Neural cell (in vitro differentiated cells): Measurements from ENCODE around the gene COL16A1. TPM values are rescaled to one million over a fixed set of nuclear protein-coding genes. Genes with fewer than 3 reads are reported as not detected.
A peak's percentile ranks its signal among the peaks of the same experiment; 100 is the strongest.

ENCODE experiments used
- H2AFZ ChIP-seq: fragments of 200-600, 300-800 bp; sonication (generic), shearing (Covaris generic); 2 replicates; pipeline ENCODE4 v1.6.0; 2014; ENCODE audit warnings: low read depth, mild to moderate bottlenecking, antibody characterized with exemption, low read length, moderate library complexity
- H3F3A ChIP-seq: fragments of 200-600 bp; shearing (Covaris generic); 2 replicates; pipeline ENCODE4 v1.6.1; 2016; ENCODE audit warnings: mild to moderate bottlenecking, moderate library complexity, mixed read lengths, antibody characterized with exemption, low read length; ENCODE audit not compliant: insufficient read depth, poor library complexity, severe bottlenecking
- H3K27ac ChIP-seq: fragments of 200-600, 300-800 bp; sonication (generic), shearing (Covaris generic); 2 replicates; pipeline ENCODE4 v1.5.1; 2014; ENCODE audit warnings: mild to moderate bottlenecking, low read length, moderate library complexity
- H3K27me3 ChIP-seq: fragments of 300-800, 200-600 bp; sonication (generic), shearing (Covaris generic); 2 replicates; pipeline ENCODE4 v1.6.0; 2014; ENCODE audit warnings: mild to moderate bottlenecking, low read depth, low read length, moderate library complexity; ENCODE audit not compliant: insufficient read depth
- H3K36me3 ChIP-seq: fragments of 300-800, 200-600 bp; sonication (generic), shearing (Covaris generic); 2 replicates; pipeline ENCODE4 v1.5.1; 2014; ENCODE audit warnings: mild to moderate bottlenecking, antibody characterized with exemption, low read length, moderate library complexity; ENCODE audit not compliant: insufficient read depth
- H3K4me2 ChIP-seq: fragments of 300-800, 200-600 bp; sonication (generic), shearing (Covaris generic); 2 replicates; pipeline ENCODE4 v1.6.0; 2014; ENCODE audit warnings: mild to moderate bottlenecking, low read length
- H3K4me3 ChIP-seq: fragments of 300-800, 200-600 bp; sonication (generic), shearing (Covaris generic); 2 replicates; pipeline ENCODE4 v1.5.1; 2014; ENCODE audit warnings: mild to moderate bottlenecking, low read length, moderate library complexity
- H3K79me2 ChIP-seq: fragments of 200-600 bp; shearing (Covaris generic); replicated peaks from 2 replicates; pipeline ENCODE4 v1.6.0; 2014; ENCODE audit warnings: mild to moderate bottlenecking, low read length, moderate library complexity; ENCODE audit not compliant: insufficient read depth
- H3K9ac ChIP-seq: fragments of 300-800, 200-600 bp; sonication (generic), shearing (Covaris generic); 2 replicates; pipeline ENCODE4 v1.6.1; 2016; ENCODE audit warnings: mild to moderate bottlenecking, low read length, mixed read lengths
- H3K9me2 ChIP-seq: fragments of 200-600 bp; shearing (Covaris generic); 2 replicates; pipeline ENCODE4 v1.6.1; 2016; ENCODE audit warnings: mild to moderate bottlenecking, low read length, mixed read lengths; ENCODE audit not compliant: insufficient read depth
- H3K9me3 ChIP-seq: fragments of 200-600, 300-800 bp; sonication (generic), shearing (Covaris generic); 2 replicates; pipeline ENCODE4 v1.6.1; 2016; ENCODE audit warnings: mild to moderate bottlenecking, mixed run types, low read length, moderate library complexity, mixed read lengths
- H4K20me1 ChIP-seq: fragments of 200-600 bp; shearing (Covaris generic); 2 replicates; pipeline ENCODE4 v1.6.1; 2016; ENCODE audit warnings: mild to moderate bottlenecking, mixed run types; ENCODE audit not compliant: insufficient read depth
- CTCF ChIP-seq: fragments of 450-650 bp; IDR thresholded peaks from 2 replicates; pipeline ENCODE4 v1.5.1; 2014; ENCODE audit warnings: antibody characterized with exemption, mild to moderate bottlenecking, moderate library complexity; ENCODE audit not compliant: poor library complexity, severe bottlenecking
- EP300 ChIP-seq: fragments of 450-650 bp; conservative IDR thresholded peaks from 2 replicates; pipeline ENCODE4 v1.6.1; 2014; ENCODE audit warnings: antibody characterized with exemption, mild to moderate bottlenecking, moderate library complexity; ENCODE audit not compliant: poor library complexity, severe bottlenecking
- EZH2 ChIP-seq: fragments of 200-600, 300-800 bp; shearing (Covaris generic), sonication (generic); IDR thresholded peaks from 2 replicates; pipeline ENCODE4 v1.6.1; 2014; ENCODE audit warnings: antibody characterized with exemption, low read length, borderline replicate concordance, mild to moderate bottlenecking; ENCODE audit not compliant: insufficient read depth, poor library complexity, severe bottlenecking
- MXI1 ChIP-seq: fragments of 450-650 bp; conservative IDR thresholded peaks from 2 replicates; pipeline ENCODE4 v1.6.1; 2014; ENCODE audit warnings: antibody characterized with exemption, mild to moderate bottlenecking; ENCODE audit not compliant: poor library complexity, severe bottlenecking
- POLR2AphosphoS5 ChIP-seq: IDR thresholded peaks from 2 replicates; pipeline ENCODE4 v1.6.1; 2012
- RAD21 ChIP-seq: fragments of 450-650 bp; conservative IDR thresholded peaks from 2 replicates; pipeline ENCODE4 v1.6.1; 2014; ENCODE audit warnings: antibody characterized with exemption, mild to moderate bottlenecking, moderate library complexity
- SMC3 ChIP-seq: fragments of 450-650 bp; conservative IDR thresholded peaks from 2 replicates; pipeline ENCODE4 v1.6.1; 2014; ENCODE audit warnings: antibody characterized with exemption, mild to moderate bottlenecking, moderate library complexity; ENCODE audit not compliant: poor library complexity
- TAF1 ChIP-seq: IDR thresholded peaks from 2 replicates; pipeline ENCODE4 v1.6.1; 2012; ENCODE audit warnings: low read depth
- polyA plus RNA-seq: library from polyadenylated mRNA; depleted of rRNA; stranded (reverse); fragments of >200 nt; gene quantifications from 2 replicates; pipeline ENCODE4 v1.2.3, GENCODE V29; 2014
- TF ChIP-seq, protein P1 (sequence below): IDR thresholded peaks from 2 replicates; pipeline ENCODE4 v1.6.1; 2012; ENCODE audit warnings: borderline replicate concordance

The COL16A1 gene
- polyA plus RNA-seq, 1 donor from 2014 or later, result 3.4 TPM

- peak overlapping the region; percentile 94 for H3K27ac ChIP-seq
- H2AFZ ChIP-seq, result no peak overlapping the region
- peak overlapping the region; percentile 68 for H3K9ac ChIP-seq
- no peaks in the 10 kb centered on the region for H4K20me1 ChIP-seq
- H3K4me3 ChIP-seq, result peak overlapping the region; percentile 57
- H3K79me2 ChIP-seq, result no peaks in the 10 kb centered on the region
- peak overlapping the region; percentile 56 for H3K4me2 ChIP-seq
- H3F3A ChIP-seq, result peaks cover 3% of the 10 kb centered on the region
- H3K27me3 ChIP-seq, result no peaks in the 10 kb centered on the region
- H3K9me3 ChIP-seq, result no peaks in the 10 kb centered on the region
- no peaks in the 10 kb centered on the region for H3K9me2 ChIP-seq
- no peaks in the 10 kb centered on the region for H3K36me3 ChIP-seq
- TF ChIP-seq, protein P1, sequence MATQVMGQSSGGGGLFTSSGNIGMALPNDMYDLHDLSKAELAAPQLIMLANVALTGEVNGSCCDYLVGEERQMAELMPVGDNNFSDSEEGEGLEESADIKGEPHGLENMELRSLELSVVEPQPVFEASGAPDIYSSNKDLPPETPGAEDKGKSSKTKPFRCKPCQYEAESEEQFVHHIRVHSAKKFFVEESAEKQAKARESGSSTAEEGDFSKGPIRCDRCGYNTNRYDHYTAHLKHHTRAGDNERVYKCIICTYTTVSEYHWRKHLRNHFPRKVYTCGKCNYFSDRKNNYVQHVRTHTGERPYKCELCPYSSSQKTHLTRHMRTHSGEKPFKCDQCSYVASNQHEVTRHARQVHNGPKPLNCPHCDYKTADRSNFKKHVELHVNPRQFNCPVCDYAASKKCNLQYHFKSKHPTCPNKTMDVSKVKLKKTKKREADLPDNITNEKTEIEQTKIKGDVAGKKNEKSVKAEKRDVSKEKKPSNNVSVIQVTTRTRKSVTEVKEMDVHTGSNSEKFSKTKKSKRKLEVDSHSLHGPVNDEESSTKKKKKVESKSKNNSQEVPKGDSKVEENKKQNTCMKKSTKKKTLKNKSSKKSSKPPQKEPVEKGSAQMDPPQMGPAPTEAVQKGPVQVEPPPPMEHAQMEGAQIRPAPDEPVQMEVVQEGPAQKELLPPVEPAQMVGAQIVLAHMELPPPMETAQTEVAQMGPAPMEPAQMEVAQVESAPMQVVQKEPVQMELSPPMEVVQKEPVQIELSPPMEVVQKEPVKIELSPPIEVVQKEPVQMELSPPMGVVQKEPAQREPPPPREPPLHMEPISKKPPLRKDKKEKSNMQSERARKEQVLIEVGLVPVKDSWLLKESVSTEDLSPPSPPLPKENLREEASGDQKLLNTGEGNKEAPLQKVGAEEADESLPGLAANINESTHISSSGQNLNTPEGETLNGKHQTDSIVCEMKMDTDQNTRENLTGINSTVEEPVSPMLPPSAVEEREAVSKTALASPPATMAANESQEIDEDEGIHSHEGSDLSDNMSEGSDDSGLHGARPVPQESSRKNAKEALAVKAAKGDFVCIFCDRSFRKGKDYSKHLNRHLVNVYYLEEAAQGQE, result no peak
- TF ChIP-seq POLR2AphosphoS5 (no peak), MXI1 (no peak), TAF1 (no peak), EP300 (no peak), EZH2 (no peak), CTCF (no peak), RAD21 (no peak)
These were observed 49.9 kb downstream of the COL16A1 start for GRCh38 chr1:31653717-31654473.

- Histone ChIP-seq H4K20me1 (no peaks in the 10 kb centered on the region), H3K4me3 (peak overlapping the region; percentile 57), H3K9ac (peak overlapping the region; percentile 68), H3F3A (peaks cover 3% of the 10 kb centered on the region), H3K79me2 (no peaks in the 10 kb centered on the region), H3K4me2 (peak overlapping the region; percentile 23), H3K27ac (peak overlapping the region; percentile 94), H3K36me3 (no peaks in the 10 kb centered on the region), H3K27me3 (no peaks in the 10 kb centered on the region), H3K9me2 (no peaks in the 10 kb centered on the region), H2AFZ (no peak overlapping the region), H3K9me3 (no peaks in the 10 kb centered on the region)
- no peak for TF ChIP-seq EZH2
- TF ChIP-seq EP300, result no peak
- TF ChIP-seq MXI1, result no peak
- TF ChIP-seq, protein P1, result no peak
- no peak for TF ChIP-seq POLR2AphosphoS5
- no peak for TF ChIP-seq CTCF
- TF ChIP-seq RAD21, result no peak
- no peak for TF ChIP-seq SMC3
- TF ChIP-seq TAF1, result no peak
These were observed 50.8 kb downstream of the COL16A1 start for GRCh38 chr1:31652891-31653499.
